NCI-H69 (cell line): ENCODE results near the gene SLC9A8.

Source experiments
- DNase-seq: peaks from one replicate; lab custom pipeline; 2025; lab: John Stamatoyannopoulos, UW

SLC9A8 gene

DNA sequence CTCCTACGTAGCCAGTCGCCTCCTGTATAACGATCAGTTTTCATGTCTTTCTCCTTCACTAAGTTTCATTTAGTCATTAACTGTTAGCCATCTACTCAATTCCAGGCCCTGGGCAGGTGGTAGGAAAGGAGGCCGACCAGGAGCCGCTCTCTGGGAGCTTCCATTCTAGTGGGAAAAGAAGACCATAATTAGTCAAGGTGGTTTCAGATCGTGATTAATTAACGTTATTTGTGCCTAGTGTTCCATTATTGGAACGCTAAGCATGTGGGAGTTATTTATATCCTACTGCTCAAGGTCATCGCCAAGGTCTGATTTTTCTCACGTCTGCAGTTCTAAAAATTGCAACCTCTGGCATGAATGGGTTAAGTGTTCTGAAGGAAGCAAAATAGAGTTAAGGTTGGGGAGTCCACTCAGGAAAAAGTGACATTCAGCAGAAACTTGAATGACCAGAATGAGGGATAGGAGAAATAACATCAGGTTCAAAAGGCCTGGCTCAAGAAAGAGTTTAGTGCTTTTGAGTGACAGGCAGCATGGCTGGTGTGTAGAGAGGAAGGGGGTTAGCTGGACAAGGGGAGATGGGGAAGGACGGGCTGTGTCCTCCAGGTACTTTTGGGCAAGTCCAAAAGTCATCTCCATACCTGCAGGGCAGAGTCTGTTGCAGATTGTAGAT lies 812 bp downstream of the SLC9A8 start:
- no peak for DNase-seq

DNA sequence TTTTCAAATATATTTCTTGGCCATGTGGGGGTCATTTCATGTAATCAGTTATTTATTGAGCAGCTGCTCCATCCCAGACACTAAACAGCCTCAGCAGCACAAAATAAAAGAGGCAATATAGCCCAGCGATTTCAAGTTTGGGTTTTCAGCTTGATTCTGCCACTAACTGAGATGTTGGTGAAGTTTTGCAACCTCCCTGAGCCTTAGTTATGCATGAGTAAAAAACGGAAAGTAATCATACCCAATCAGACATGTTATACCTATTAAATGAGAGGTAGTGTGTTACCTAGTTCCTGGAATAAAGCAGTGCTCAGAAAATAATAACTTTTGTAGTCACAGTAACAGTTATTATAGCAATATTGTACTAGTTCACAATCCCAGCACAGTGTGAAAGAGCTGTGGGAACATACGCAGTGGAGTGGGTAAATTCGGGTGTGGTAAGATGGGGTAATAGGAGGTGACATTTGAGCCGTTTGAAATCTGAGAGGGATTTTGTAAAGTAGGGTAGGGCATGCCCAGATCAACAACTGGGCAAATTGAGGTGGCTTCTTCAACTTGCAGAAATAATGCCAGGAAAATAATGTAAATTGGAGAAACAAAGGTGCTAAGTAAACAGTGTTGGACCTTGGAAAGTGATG lies 1.5 kb downstream of the SLC9A8 start:
- no peak for DNase-seq

GRCh38 chr20:49818816-49819215 lies 6.2 kb downstream of the SLC9A8 start:
- DNase-seq = no peak

GRCh38 chr20:49819702-49820101 lies 7.1 kb downstream of the SLC9A8 start:
- DNase-seq = no peak

DNA sequence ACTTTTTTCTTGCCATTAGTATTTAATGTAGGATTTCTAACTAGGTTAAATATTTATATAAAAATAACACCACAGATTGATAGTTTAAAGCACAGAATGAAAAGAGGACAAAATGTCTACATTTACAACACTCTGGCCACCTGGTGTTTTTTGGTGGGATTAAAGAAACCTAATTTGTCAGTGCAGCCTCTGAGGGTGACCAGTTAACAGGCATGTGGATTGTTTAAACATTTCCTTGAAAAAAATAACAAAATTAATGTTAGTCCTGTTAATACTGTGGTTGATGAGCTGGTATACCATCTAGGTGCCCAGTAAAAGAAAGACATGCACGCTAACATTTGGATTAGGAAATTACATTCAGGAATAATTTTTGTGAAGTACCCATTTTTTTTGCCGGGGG lies 8.8 kb downstream of the SLC9A8 start:
- no peak for DNase-seq

- DNase-seq = no peak
These were observed 9.3 kb downstream of the SLC9A8 start for GRCh38 chr20:49821870-49822331.

DNA sequence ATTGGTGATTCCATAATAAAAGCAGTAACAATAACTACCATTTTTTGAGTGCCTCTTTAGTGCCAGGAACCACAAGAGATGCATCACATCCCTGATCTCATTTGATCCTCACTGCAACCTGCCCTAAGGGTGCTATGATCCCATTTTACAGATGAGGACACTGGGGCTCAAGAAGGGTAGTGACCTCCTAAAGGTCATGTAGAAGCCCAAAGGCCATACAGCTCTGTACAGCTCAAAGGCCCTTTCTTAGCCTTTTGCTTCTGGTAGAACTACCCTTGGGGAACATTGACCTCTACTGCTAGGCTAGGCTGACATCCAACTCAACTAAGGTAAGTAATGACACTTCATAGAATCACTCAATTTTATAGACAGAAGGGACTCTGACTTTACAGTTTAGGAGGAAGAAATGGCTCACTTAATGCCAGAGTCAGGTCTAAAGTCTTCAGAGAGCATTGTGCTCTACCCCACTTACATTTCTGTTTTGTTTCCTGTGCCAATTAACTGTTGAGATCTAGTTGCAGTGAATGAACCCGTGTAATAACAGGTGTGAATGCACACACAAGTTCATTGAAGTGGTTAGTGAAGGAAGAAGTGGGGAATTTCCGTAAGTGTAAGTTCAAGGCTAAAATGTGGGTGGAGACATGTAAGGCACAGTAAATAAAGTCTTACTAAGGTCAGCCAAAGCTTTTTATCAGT lies 10.7 kb downstream of the SLC9A8 start:
- no peak for DNase-seq

- DNase-seq = no peak
These were observed 11.6 kb downstream of the SLC9A8 start for GRCh38 chr20:49824206-49824605.

GRCh38 chr20:49825521-49826033 lies 12.9 kb downstream of the SLC9A8 start:
- no peak for DNase-seq

- DNase-seq = no peak
These were observed 18.6 kb downstream of the SLC9A8 start for GRCh38 chr20:49831022-49831769.

GRCh38 chr20:49831770-49832631 lies 19.4 kb downstream of the SLC9A8 start:
- no peak for DNase-seq

DNA sequence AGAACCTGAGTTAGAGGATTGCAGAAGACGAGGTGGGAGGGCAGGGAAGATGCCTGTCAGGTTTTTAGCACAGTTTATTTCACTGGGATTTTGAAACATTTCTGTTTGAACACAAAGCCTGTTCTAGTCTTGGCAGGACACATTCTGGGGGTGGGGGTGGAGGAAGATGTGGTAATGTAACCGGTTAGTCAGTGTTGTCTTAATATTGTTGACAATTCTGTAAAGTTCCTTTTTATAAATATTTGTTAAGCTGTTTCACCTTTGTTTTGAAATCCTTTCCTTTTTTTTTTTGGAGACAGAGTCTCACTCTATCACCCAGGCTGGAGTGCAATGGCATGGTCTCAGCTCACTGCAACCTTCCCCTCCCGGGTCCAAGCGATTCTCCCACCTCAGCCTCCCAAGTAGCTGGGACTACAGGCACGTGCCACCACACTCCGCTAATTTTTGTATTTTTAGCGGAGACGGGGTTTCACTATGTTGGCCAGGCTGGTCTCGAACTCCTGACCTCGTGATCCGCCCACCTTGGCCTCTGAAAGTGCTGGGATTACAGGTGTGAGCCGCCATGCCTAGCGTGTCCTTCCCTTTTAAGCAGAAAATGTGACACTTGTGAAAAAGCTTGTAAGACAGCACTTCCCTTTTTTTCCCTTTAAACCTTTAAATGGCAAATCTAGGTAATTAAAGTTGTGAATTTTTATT lies 20.2 kb downstream of the SLC9A8 start:
- DNase-seq = no peak

GRCh38 chr20:49833483-49833882 lies 20.9 kb downstream of the SLC9A8 start:
- DNase-seq = no peak

GRCh38 chr20:49835031-49835430 lies 22.4 kb downstream of the SLC9A8 start:
- DNase-seq = no peak

- no peak for DNase-seq
These were observed 25.9 kb downstream of the SLC9A8 start for GRCh38 chr20:49838546-49838945.

DNA sequence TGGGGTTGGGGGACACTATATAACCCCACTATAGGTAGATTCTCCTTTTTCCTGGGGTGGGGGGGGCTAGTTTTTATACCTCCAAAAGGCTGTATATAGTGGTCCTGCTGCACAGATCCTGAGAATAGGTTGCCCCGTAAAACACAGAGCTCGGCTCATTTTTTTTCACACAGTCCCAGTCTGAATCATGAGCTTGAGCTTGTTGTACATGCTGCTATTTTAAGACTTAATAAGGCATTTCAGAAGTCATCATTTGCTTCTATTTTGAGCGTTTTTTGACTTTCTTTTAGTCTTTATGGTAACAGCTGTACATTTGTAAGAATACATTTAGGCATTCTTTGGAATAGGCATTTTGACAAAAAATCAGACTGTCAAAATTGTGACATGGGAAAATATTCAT lies 30.5 kb downstream of the SLC9A8 start:
- DNase-seq = no peak

DNA sequence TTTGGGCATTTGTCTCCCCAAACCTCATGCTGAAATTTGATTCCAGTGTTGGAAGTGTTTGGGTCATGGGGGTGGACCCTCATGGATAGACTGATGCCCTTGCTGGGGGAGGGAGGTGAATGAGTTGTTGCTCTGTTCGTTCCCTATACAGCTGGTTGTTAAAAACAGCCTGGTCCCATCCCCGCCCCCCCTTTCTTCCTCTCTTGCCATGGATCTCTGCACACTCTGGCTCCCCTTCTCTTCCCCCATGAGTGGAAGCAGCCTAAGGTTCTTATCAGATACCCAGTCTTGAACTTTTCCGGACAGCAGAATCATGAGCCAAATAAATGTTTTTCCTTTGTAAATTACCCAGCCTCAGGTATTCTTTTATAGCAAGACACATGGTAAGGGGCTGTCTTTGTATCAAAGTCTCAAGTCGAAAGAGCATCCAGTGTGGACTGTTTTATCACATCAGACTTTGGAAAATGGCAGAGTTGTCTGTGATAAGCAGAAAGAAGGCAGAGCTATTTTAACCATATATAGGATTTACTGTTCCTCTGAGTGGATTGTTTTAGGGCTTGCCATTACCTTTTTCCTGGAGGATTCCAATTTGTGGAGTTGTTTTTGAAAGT lies 31.2 kb downstream of the SLC9A8 start:
- no peak for DNase-seq

- no peak for DNase-seq
These were observed 32.4 kb downstream of the SLC9A8 start for GRCh38 chr20:49845060-49845459.

GRCh38 chr20:49846206-49846807 lies 33.7 kb downstream of the SLC9A8 start:
- DNase-seq = peak; percentile 56
